ENCODE data around the gene ARSG.
A peak's percentile ranks its signal among the peaks of the same experiment; 100 is the strongest.
"Not testable (repeated sequence)": the region's sequence is repeated elsewhere in the genome, so short reads cannot be mapped to it uniquely, and the experiment has no call there.

Gene ARSG

DNA sequence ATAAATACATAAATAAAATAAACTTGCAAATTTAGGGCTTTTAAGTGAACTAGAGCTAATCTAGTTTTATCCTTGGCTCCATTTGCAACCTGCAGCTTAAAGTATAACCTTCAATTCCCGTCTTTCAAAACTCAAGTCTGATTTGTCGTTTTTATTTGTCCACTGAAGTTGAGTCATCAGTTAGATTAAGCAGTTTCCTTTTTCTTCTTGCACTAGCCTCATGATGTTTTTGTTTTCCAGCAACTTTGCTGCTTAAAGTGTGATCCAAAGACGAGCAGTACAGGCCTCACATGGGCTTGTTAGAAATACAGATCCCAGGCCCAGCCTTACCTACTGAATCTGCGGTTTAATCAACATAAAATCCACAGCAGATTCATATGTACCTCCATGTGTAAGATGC, 13.8 kb downstream of the ARSG start:
- DNase-seq (ENCODE audit: low spot score) = no peak

DNA sequence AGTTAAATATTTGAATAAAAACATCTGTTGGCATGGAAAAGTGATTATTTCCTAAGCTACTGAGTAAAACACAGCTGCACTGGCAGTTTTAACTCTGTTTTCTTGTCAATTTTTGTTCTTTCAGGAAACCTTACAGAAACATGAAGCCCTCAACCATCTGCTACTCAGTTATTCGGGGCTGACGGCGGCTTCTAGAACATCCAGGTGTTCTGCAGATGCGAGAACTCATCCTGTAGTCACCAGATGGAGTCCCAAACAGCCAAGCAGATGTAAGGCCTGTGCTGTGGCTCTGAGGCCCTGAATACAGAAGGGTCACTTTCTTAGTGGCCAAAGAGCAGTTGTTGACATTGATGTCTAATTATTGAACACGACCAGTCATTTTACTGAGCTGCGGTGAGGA, 15.5 kb downstream of the ARSG start:
- DNase-seq (ENCODE audit: low spot score) = peak; percentile 34

DNA sequence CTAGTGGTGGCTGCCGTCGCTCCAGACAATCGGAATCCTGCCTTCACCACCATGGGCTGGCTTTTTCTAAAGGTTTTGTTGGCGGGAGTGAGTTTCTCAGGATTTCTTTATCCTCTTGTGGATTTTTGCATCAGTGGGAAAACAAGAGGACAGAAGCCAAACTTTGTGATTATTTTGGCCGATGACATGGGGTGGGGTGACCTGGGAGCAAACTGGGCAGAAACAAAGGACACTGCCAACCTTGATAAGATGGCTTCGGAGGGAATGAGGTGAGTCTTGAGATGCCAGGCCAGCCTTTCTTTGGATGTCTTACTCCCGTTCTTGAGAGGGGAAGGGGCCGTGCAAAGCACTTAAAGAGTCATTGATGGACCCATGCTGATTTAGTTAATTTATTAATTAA, 16.1 kb downstream of the ARSG start:
- DNase-seq (ENCODE audit: low spot score) = no peak

DNA sequence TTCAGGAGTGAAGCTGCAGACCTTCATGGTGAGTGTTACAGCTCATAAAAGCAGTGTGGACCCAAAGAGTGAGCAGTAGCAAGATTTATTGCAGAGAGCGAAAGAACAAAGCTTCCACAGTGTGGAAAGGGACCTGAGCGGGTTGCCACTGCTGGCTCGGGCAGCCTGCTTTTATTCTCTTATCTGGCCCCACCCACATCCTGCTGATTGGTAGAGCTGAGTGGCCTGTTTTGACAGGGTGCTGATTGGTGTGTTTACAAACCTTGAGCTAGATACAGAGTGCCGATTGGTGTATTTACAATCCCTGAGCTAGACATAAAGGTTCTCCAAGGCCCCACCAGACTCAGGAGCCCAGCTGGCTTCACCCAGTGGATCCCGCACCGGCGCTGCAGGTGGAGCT, 17.2 kb downstream of the ARSG start:
- DNase-seq (ENCODE audit: low spot score) = not testable (repeated sequence)

DNA sequence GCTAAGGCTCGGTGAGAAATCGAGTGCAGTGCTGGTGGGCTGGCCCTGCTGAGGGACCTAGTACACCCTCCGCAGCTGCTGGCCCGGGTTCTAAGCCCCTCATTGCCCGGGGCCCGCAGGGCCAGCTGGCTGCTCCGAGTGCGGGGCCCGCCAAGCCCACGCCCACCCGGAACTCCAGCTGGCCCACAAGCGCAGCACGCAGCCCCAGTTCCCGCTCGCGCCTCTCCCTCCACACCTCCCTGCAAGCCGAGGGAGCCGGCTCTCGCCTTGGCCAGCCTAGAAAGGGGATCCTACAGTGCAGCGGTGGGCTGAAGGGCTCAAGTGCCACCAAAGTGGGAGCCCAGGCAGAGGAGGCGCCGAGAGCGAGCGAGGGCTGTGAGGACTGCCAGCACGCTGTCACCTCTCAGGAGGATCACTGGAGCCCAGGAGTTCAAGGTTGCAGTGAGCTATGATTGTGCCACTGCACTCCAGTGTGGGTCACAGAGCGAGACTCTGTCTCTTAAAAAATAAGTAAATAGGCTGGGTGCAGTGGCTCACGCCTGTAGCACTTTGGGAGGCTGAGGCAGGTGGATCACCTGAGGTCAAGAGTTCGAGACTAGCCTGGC, 17.9 kb downstream of the ARSG start:
- DNase-seq (ENCODE audit: low spot score) = not testable (repeated sequence)

DNA sequence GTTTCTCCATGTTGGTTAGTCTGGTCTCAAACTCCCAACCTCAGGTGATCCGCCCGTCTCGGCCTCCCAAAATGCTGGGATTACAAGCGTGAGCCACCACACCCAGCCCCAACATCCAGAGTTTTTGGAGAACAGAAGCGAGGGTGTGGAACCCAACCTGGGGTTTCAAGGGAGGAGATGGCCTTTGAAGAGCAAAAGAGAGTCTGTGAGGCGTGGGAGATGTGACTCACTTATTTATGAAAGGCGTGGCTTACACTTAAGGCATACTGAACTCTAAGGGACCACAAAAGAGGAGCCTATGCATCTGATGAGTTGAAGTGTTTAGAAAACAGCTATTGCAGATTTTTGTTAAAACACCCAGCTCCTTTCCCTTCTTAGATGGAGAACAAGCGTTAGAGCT, 18.9 kb downstream of the ARSG start:
- DNase-seq (ENCODE audit: low spot score) = no peak

DNA sequence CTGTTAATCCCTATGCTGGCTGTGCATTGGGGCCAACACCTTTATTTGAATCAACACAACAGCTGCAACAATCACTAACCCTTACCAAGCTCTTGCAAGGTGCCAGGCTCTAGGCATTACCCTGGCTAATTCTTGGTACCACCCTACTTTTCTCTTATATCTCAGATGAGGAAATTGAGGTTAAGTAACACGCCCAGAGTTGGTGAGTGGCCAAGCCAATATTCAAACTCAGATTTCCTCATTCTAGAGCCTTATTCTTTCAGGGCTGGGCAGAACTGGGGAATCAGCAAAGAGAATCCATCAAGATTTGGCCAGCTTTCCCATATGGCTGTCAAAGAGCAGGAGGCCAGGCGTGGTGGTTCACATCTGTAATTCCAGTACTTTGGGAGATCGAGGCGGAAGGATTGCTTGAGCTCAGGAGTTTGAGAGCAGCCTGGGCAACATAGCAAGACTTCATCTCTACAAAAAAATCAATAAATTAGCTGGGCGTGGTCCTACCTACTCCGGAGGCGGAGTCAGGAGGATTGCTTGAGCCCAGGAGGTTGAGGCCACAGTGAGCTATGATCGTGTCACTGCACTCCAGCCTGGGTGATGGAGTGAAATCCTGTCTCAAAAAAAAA, 23.7 kb downstream of the ARSG start:
- DNase-seq (ENCODE audit: low spot score) = no peak

DNA sequence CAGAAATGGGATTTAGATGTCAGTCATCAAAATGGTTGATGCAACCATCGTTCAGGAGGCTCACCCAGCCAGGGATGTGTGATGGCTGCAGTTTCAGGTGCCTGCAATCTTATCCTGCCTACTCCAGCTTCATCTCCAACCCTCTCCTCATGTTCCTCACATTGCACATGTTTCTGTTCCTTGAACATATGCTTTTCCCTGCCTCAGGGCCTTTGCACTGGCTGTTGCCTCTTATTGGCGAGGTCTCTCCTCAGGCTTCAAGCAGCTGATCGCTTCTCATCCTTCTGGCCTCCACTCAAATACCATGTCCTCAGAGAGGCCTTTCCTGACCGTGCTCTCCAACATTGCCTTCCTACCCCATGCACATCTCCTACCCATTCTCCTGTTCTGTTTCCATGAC, 24.6 kb downstream of the ARSG start:
- DNase-seq (ENCODE audit: low spot score) = no peak

- no peak for DNase-seq (ENCODE audit: low spot score)
Measured at GRCh38 chr17:68317458-68317857, 26.2 kb downstream of the ARSG start.

DNA sequence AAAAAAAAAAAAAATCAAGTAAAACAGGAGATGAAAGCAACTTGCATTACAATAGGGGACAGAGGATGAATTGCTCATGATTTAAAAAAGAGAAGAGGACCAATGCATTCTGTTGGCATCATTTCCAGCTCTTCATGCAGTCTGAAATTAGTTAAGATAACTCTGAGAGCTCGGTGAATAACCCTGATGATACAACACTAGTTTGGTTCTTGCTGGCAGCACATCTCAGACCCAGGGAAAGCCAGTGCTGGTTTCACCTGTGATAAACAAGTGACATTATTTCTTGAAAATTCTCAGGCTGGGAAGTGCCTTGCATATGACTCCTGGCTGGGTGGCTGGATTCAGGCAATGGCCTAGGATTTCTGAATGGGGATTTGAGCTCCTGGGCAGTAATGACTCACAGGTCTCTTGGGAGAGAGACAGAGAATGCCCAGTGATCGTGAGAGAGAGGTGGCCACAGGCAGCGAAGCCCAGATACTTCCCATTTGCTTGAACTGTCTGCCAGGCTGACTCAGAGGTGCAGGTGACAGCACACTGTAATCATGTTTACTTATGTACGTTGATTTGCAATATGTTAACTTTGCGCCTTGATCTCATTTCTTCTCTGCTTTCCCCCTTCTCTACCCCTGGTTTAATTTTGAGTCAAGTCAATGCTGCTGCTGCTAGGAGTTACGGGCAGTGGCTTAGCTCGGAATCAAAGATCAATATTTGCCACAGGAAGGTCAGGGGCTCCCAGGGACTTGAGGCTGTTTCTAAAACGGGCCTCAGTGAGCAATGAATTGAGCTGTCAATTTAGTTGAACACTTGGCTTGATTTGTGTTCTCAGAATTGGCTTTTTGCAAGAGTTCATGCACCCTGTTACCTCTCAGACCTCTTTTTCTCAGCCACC, 27.1 kb downstream of the ARSG start:
- DNase-seq (ENCODE audit: low spot score) = no peak

- no peak for DNase-seq (ENCODE audit: low spot score)
Measured at GRCh38 chr17:68319410-68320162, 28.3 kb downstream of the ARSG start.

DNA sequence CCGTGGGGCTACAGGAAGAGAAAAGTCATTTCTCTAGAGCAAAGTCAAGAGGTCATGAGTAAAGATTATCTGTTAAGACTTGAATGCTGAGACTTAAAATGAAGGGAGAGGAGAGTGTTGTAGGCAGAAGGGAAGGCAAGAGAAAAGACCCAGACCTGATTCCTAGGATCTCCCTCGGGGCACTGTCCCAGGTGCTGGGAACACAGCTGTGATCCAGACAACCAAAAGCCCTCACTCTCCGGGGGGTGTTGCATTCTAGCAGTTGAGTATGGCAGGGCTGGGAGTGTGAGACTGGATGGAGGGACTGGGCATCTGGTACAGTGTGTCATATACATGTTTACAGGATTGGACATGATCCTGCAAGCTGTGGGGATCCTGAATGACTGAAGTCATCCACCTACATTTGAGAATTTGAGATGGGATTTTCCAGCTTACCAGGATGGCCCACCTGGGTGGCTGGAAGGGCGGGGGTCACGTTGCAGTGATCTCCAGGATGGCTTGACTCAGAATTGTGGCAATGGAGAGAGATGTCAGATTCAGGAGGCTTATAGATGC, 29.1 kb downstream of the ARSG start:
- DNase-seq (ENCODE audit: low spot score) = no peak

GRCh38 chr17:68320943-68321555, 29.8 kb downstream of the ARSG start:
- no peak for DNase-seq (ENCODE audit: low spot score)

DNA sequence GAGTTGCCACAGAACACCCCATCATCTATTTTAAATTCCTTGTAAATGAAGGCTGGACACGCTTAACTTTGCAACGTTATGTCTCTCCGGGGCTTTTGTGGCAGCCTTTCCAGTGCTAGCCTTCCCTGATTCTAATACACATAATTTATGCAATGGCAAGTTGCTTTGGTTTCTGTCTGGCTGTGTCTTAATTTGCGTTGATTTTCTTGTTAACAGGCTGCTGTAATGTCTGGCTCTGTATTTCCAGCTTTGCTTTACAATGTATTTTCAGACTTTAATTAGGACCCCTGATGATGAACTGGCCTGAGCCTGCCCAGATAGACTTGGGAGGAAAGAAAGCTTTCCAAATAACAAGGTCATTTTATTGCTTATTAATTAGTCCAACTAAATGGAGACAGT, 30.3 kb downstream of the ARSG start:
- no peak for DNase-seq (ENCODE audit: low spot score)

GRCh38 chr17:68322630-68323029, 31.3 kb downstream of the ARSG start:
- DNase-seq (ENCODE audit: low spot score) = no peak

DNA sequence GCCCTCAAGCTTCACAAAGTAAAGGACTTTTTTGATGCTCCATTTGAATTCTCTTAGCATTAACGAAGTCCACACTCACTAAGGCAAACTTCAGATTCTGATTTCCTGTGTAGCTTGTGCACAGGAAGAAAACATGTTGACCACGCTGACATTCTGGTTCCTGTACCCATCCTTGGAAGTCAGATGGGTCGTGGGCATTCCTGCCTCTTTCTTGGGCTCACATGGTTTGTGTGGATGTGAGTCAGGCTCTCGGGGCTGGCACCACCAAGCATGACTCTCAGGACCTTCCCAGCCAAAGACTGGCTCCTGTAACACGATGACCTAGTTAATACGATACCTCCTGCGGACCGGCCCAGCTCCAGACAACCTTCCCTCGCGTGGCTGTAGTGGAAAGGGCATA, 32.8 kb downstream of the ARSG start:
- no peak for DNase-seq (ENCODE audit: low spot score)

GRCh38 chr17:68324654-68325336, 33.5 kb downstream of the ARSG start:
- DNase-seq (ENCODE audit: low spot score) = no peak

DNA sequence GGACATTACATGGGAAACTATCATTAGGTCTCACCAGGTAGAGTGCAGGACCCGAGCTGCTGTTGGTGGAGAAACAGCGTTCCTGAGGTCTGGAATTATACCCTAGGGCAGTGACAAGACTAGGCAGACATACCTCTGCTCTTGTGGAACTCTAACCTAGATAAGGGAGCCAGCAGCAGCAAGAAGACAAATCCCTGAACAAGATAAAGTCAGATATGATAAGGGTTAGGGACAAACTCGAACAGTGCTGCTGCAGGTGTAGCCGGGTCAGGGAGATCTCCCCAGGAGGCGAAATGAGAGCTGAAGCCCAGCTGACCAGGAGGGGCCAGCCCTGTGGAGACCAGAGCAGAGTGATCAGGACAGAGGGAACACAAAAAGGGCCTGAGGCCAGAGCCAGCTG, 34.7 kb downstream of the ARSG start:
- DNase-seq (ENCODE audit: low spot score) = no peak

DNA sequence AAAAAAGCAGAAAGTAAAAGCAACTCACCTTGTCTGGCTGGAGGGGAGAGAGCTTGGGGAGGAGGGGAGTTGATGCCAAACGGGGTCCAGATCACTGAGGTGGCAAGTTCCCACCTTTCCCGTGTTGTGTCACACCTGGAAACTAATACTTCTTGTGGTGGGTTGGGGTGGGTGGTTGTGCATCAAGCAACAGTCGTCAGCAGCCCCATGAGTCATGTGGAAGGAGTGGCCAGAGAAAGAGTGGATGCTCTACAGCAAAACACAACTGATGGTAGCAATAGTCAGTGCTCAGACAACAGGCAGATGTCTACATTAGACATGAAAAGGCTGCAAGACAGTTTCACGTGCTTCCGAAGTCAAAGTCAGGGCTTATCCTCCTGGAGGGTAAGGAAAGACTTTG, 35.4 kb downstream of the ARSG start:
- no peak for DNase-seq (ENCODE audit: low spot score)

GRCh38 chr17:68327823-68328557, 36.7 kb downstream of the ARSG start:
- no peak for DNase-seq (ENCODE audit: low spot score)

DNA sequence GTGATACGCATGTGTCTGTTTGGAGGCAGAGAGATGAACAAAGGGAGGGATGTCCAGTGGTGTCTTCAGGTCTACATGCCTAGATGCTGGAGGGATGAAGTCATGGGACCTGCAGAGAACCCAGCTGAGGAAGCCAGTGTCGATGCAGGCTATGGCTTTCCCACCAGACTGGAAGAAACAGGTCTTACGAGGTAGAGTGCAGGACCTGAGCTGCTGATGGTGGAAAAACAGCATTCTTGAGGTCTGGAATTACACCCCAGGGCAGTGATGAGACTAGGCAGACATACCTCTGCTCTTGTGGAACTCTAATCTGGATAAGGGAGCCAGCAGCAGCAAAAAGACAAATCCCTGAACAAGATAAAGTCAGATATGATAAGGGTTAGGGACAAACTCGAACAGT, 37.4 kb downstream of the ARSG start:
- no peak for DNase-seq (ENCODE audit: low spot score)

Measured in NAMALWA (cell line).